Measurements from ENCODE around the gene SHISAL2A. TPM values are rescaled to one million over a fixed set of nuclear protein-coding genes. Genes with fewer than 3 reads are reported as not detected.
A peak's percentile ranks its signal among the peaks of the same experiment; 100 is the strongest.

The SHISAL2A gene
- total and polyA plus RNA-seq, 3 experiments from 2014 or later = 11.3 to 16.7 (median 15.7) TPM

- Histone ChIP-seq H3K9me3 (ENCODE audit: low read length) (no peaks in the 10 kb centered on the region), H3K4me1 (ENCODE audit: insufficient read depth, low read length) (peaks cover 15% of the 10 kb centered on the region), H3K27me3 (ENCODE audit: insufficient read depth, low read length, poor library complexity, severe bottlenecking) (no peaks in the 10 kb centered on the region), H3K27ac (ENCODE audit: low read depth, low read length) (no peak overlapping the region), H3K36me3 (ENCODE audit: insufficient read depth, low read length) (no peaks in the 10 kb centered on the region), H3K4me3 (ENCODE audit: low read length) (no peak overlapping the region)
- no peak for DNase-seq
- Mint-ChIP-seq H3K4me1 (peaks cover 15 to 21% (median 17%) of the 10 kb centered on the region in 3 donors), H3K4me3 (no peak overlapping the region), H3K27me3 (peaks cover 0 to 2% of the 10 kb centered on the region in 2 donors), H3K36me3 (peaks cover 0 to 3% (median 2%) of the 10 kb centered on the region in 3 donors), H3K9me3 (no peaks in the 10 kb centered on the region), H3K27ac (peak overlapping the region in 3 of 8 donors; percentile 52 to 74 (median 52))
- CTCF ChIA-PET = no interaction called here
- POLR2A ChIA-PET = no interaction called here
These were observed 35.1 kb upstream of the SHISAL2A start for GRCh38 chr1:52597912-52598311.

GRCh38 chr1:52598729-52599128 is 34.2 kb upstream of the SHISAL2A start:
- no peak for DNase-seq
- no peaks in the 10 kb centered on the region for H3K9me3 Mint-ChIP-seq
- Histone ChIP-seq H3K4me3 (ENCODE audit: low read length) (no peak overlapping the region), H3K27me3 (ENCODE audit: insufficient read depth, low read length, poor library complexity, severe bottlenecking) (no peaks in the 10 kb centered on the region), H3K27ac (ENCODE audit: low read depth, low read length) (no peak overlapping the region), H3K36me3 (ENCODE audit: insufficient read depth, low read length) (no peaks in the 10 kb centered on the region), H3K9me3 (ENCODE audit: low read length) (no peaks in the 10 kb centered on the region), H3K4me1 (ENCODE audit: insufficient read depth, low read length) (peaks cover 23% of the 10 kb centered on the region)
- POLR2A ChIA-PET = no interaction called here
- H3K27me3 Mint-ChIP-seq = peaks cover 0 to 2% of the 10 kb centered on the region in 2 donors
- H3K27ac Mint-ChIP-seq = no peak overlapping the region
- peak overlapping the region in 1 of 7 donors; percentile 57 for H3K4me3 Mint-ChIP-seq
- CTCF ChIA-PET = no interaction called here
- H3K36me3 Mint-ChIP-seq = peaks cover 0 to 5% (median 3%) of the 10 kb centered on the region in 3 donors
- H3K4me1 Mint-ChIP-seq = peaks cover 23 to 29% (median 25%) of the 10 kb centered on the region in 3 donors

DNA sequence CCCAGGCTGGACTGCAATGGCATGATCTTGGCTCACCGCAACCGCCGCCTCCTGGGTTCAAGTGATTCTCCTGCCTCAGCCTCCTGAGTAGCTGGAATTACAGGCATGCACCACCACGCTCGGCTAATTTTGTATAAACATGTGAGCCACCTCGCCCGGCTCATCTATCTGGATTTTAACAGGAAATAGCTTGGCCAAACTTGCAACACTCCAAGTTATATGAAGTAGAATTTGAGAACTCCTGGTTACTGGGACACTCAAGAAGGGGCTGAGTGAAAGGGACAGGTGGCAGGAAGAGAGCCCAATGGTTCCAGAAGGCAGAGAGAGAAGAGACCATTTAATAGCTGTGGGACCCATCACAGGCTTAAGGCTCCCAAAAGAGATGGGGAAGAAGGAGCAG is 33.7 kb upstream of the SHISAL2A start:
- H3K27ac Mint-ChIP-seq = peak overlapping the region in 1 of 8 donors; percentile 52
- DNase-seq = no peak
- Histone ChIP-seq H3K4me3 (ENCODE audit: low read length) (no peak overlapping the region), H3K4me1 (ENCODE audit: insufficient read depth, low read length) (peaks cover 28% of the 10 kb centered on the region), H3K27me3 (ENCODE audit: insufficient read depth, low read length, poor library complexity, severe bottlenecking) (no peaks in the 10 kb centered on the region), H3K9me3 (ENCODE audit: low read length) (no peaks in the 10 kb centered on the region), H3K36me3 (ENCODE audit: insufficient read depth, low read length) (no peaks in the 10 kb centered on the region), H3K27ac (ENCODE audit: low read depth, low read length) (no peak overlapping the region)
- H3K9me3 Mint-ChIP-seq = no peaks in the 10 kb centered on the region
- POLR2A ChIA-PET = no interaction called here
- CTCF ChIA-PET = no interaction called here
- peaks cover 0 to 2% of the 10 kb centered on the region in 2 donors for H3K27me3 Mint-ChIP-seq
- H3K4me1 Mint-ChIP-seq = peaks cover 28 to 34% (median 30%) of the 10 kb centered on the region in 3 donors
- peaks cover 0 to 5% (median 3%) of the 10 kb centered on the region in 3 donors for H3K36me3 Mint-ChIP-seq
- H3K4me3 Mint-ChIP-seq = peak overlapping the region in 2 of 7 donors; percentile 57 to 68

DNA sequence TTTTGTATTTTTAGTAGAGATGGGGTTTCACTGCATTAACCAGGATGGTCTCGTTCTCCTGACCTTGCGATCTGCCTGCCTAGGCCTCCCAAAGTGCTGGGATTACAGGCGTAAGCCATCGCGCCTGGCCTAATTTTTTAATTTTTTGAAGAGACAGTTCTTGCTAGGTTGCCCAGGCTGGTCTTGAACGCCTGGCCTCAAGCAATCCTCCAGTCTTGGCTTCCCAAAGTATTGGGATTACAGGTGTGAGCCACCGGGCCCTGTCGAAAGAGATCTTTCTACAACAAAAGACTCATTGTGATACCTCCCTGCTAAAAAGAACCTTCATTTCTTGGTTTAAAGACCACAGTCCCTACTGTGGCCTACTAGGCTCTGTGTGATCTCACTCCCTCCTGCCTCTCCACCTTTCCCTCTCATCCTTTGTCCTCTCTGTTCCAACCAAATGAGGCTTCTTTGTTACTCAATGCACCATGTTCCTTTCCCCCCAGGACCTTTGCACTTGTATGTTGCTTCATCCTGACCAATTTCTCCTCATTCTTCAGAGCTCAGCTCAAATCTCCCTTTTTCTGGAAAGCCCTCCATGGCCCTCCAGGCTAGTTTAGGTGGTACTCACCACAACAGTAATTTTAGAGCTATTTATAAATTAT is 32.3 kb upstream of the SHISAL2A start:
- Histone ChIP-seq H3K27me3 (ENCODE audit: insufficient read depth, low read length, poor library complexity, severe bottlenecking) (no peaks in the 10 kb centered on the region), H3K36me3 (ENCODE audit: insufficient read depth, low read length) (no peaks in the 10 kb centered on the region), H3K27ac (ENCODE audit: low read depth, low read length) (no peak overlapping the region), H3K4me1 (ENCODE audit: insufficient read depth, low read length) (peaks cover 39% of the 10 kb centered on the region), H3K4me3 (ENCODE audit: low read length) (no peak overlapping the region), H3K9me3 (ENCODE audit: low read length) (no peaks in the 10 kb centered on the region)
- peak overlapping the region in 4 of 7 donors; percentile 30 to 83 (median 57) for H3K4me3 Mint-ChIP-seq
- H3K27ac Mint-ChIP-seq = peak overlapping the region in 7 of 8 donors; percentile 20 to 97 (median 82)
- ChIA-PET POLR2A (interaction anchor here (1.1 to 1.5 kb wide), 2 partner anchors 32 to 35 kb away, joined by 4 to 6 read pairs; partner anchors contain the start of gene SHISAL2A), CTCF (interaction anchor here (1.5 kb wide), 1 partner anchor 32 kb away, joined by 8 read pairs; the partner anchor contains the start of gene SHISAL2A)
- peaks cover 0 to 5% (median 5%) of the 10 kb centered on the region in 3 donors for H3K36me3 Mint-ChIP-seq
- no peak for DNase-seq
- H3K4me1 Mint-ChIP-seq = peaks cover 35 to 49% (median 44%) of the 10 kb centered on the region in 3 donors
- peaks cover 0 to 2% of the 10 kb centered on the region in 2 donors for H3K27me3 Mint-ChIP-seq
- H3K9me3 Mint-ChIP-seq = no peaks in the 10 kb centered on the region

DNA sequence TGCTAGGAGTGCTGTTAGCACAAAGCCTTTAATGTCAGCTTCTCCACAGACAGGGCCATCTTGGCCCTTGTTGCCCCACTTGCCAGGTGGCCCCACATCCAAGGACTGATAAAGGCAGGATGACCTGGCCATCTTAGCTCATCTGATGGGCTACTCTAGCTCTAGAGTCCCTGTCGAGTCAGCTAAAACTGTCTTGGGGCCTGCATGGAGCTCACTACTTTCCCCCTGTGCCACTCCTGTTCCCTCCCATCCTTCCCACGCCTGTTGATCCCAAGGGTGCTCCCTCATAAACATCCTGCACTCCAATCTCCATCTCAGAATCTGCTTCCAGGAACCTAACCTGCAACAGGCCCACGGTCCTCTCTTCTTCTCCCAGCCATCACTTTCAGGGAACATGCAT is 31.4 kb upstream of the SHISAL2A start:
- ChIA-PET CTCF (interaction anchor here (0.7 to 1.5 kb wide), 2 partner anchors 31 to 65 kb away, joined by 3 to 8 read pairs; partner anchors contain the start of gene SHISAL2A), POLR2A (interaction anchor here (0.5 to 1.5 kb wide), 8 partner anchors 31 to 195 kb away, joined by 3 to 8 read pairs (median 4); partner anchors contain the start of genes SHISAL2A and TUT4)
- Histone ChIP-seq H3K4me1 (ENCODE audit: insufficient read depth, low read length) (peaks cover 40% of the 10 kb centered on the region), H3K4me3 (ENCODE audit: low read length) (peak overlapping the region; percentile 70), H3K9me3 (ENCODE audit: low read length) (no peaks in the 10 kb centered on the region), H3K27ac (ENCODE audit: low read depth, low read length) (peak overlapping the region; percentile 66), H3K27me3 (ENCODE audit: insufficient read depth, low read length, poor library complexity, severe bottlenecking) (no peaks in the 10 kb centered on the region), H3K36me3 (ENCODE audit: insufficient read depth, low read length) (no peaks in the 10 kb centered on the region)
- no peak for DNase-seq
- Mint-ChIP-seq H3K27me3 (peaks cover 0 to 2% of the 10 kb centered on the region in 2 donors), H3K4me1 (peaks cover 41 to 57% (median 53%) of the 10 kb centered on the region in 3 donors), H3K36me3 (peaks cover 0 to 11% (median 7%) of the 10 kb centered on the region in 3 donors), H3K27ac (peak overlapping the region; percentile 33 to 97 (median 86)), H3K9me3 (no peaks in the 10 kb centered on the region), H3K4me3 (peak overlapping the region; percentile 80 to 93 (median 84))

- no peaks in the 10 kb centered on the region for H3K9me3 Mint-ChIP-seq
- Histone ChIP-seq H3K27me3 (ENCODE audit: insufficient read depth, low read length, poor library complexity, severe bottlenecking) (no peaks in the 10 kb centered on the region), H3K27ac (ENCODE audit: low read depth, low read length) (peak within 1 kb of the TSS; percentile 66), H3K36me3 (ENCODE audit: insufficient read depth, low read length) (no peaks in the 10 kb centered on the region), H3K4me1 (ENCODE audit: insufficient read depth, low read length) (peaks cover 40% of the 10 kb centered on the region), H3K9me3 (ENCODE audit: low read length) (no peaks in the 10 kb centered on the region), H3K4me3 (ENCODE audit: low read length) (peak within 1 kb of the TSS; percentile 80)
- peak; percentile 45 to 75 (median 66) for DNase-seq
- peak within 1 kb of the TSS; percentile 82 to 97 (median 96) for H3K27ac Mint-ChIP-seq
- peak within 1 kb of the TSS; percentile 83 to 97 (median 91) for H3K4me3 Mint-ChIP-seq
- peaks cover 0 to 18% (median 7%) of the 10 kb centered on the region in 3 donors for H3K36me3 Mint-ChIP-seq
- POLR2A ChIA-PET = interaction anchor here (0.5 to 2.6 kb wide), 9 partner anchors 30 to 196 kb away, joined by 3 to 9 read pairs (median 4); partner anchors contain the start of genes SHISAL2A and TUT4
- CTCF ChIA-PET = interaction anchor here (0.7 to 1.5 kb wide), 2 partner anchors 31 to 65 kb away, joined by 3 to 8 read pairs; partner anchors contain the start of gene SHISAL2A
- H3K4me1 Mint-ChIP-seq = peaks cover 41 to 63% (median 54%) of the 10 kb centered on the region in 3 donors
- peaks cover 0 to 2% of the 10 kb centered on the region in 2 donors for H3K27me3 Mint-ChIP-seq
These were observed 30.7 kb upstream of the SHISAL2A start, which contains the start of gene GPX7 for GRCh38 chr1:52601991-52602855. TSS of gene GPX7 (plus strand) at chr1:52602371. CDS start at chr1:52602410, 39 bp downstream.

DNA sequence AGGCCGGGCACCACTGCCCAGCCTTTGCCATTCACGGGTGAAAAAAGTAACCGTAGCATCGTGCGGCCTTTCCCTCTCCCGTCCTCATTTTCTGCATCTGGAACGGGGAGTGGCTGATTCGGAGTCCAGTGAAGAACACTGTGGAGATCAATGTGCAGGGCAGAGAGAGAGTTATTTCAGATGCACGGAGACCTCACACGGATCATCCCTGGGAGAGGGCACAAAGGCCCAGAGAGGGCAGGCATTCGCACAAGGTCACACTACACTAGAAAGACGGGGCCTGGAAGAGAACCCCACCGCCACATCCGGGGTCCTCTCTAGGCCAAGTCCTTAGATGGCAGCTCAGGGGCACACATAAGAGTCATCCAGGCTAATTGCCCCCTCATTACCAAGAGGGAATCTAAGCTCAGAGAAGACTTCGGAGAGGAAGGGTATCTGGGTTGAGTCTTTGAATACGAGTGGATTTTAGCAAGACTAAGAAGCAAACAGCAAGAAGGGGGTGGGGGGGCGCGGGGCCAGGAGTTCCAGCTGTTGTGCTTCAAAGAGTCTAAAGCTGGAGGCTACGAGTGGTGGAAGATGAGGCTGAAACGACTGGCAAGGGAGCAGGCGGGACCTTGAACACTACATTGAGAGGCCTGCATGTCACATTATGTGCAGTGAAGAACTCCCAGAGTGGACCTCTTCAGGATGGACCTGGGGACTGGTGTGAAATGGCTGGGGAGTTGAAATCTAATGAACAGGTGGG is 29.9 kb upstream of the SHISAL2A start:
- H3K27ac ChIP-seq (ENCODE audit: low read depth, low read length) = peak overlapping the region; percentile 66
- DNase-seq = peak in 4 of 5 donors; percentile 4 to 53 (median 21)
- peaks cover 44 to 66% (median 54%) of the 10 kb centered on the region in 3 donors for H3K4me1 Mint-ChIP-seq

More for the DNA sequence above, 29.9 kb upstream of the SHISAL2A start:
- POLR2A ChIA-PET = interaction anchor here (2.6 kb wide), 1 partner anchor 50 kb away, joined by 9 read pairs; the partner anchor contains the start of gene TUT4
- Histone ChIP-seq H3K4me3 (ENCODE audit: low read length) (peak overlapping the region; percentile 80), H3K4me1 (ENCODE audit: insufficient read depth, low read length) (peaks cover 40% of the 10 kb centered on the region), H3K36me3 (ENCODE audit: insufficient read depth, low read length) (no peaks in the 10 kb centered on the region), H3K27me3 (ENCODE audit: insufficient read depth, low read length, poor library complexity, severe bottlenecking) (no peaks in the 10 kb centered on the region), H3K9me3 (ENCODE audit: low read length) (no peaks in the 10 kb centered on the region)
- Mint-ChIP-seq H3K27ac (peak overlapping the region; percentile 82 to 97 (median 95)), H3K27me3 (peaks cover 0 to 2% of the 10 kb centered on the region in 2 donors), H3K4me3 (peak overlapping the region; percentile 80 to 97 (median 91)), H3K36me3 (peaks cover 0 to 26% (median 6%) of the 10 kb centered on the region in 3 donors), H3K9me3 (no peaks in the 10 kb centered on the region)
- CTCF ChIA-PET = interaction anchor here (0.9 to 2.5 kb wide), 3 partner anchors 47 to 83 kb away, joined by 3 to 5 read pairs (median 4); no protein-coding TSS in a partner anchor

Measured in CD8-positive, alpha-beta memory T cell (primary cell).